ENCODE results near the gene NSDHL.
A peak's percentile ranks its signal among the peaks of the same experiment; 100 is the strongest.
"Not testable (repeated sequence)": the region's sequence is repeated elsewhere in the genome, so short reads cannot be mapped to it uniquely, and the experiment has no call there.

The NSDHL gene

GRCh38 chrX:152830312-152831305 is at the start of gene NSDHL, which contains the start of gene CETN2:
Gene NSDHL (plus strand): TSS chrX:152831063. CDS start chrX:152846325, 15,262 bp downstream.
Gene CETN2 (minus strand): TSS chrX:152830757. CDS start chrX:152830710, 47 bp downstream.
- peak; percentile 97 for DNase-seq (ENCODE audit: low spot score)

GRCh38 chrX:152787062-152787461 is 43.8 kb upstream of the NSDHL start:
- not testable (repeated sequence) for DNase-seq (ENCODE audit: low spot score)

GRCh38 chrX:152798945-152799344 is 31.9 kb upstream of the NSDHL start:
- no peak for DNase-seq (ENCODE audit: low spot score)

GRCh38 chrX:152806035-152806434 is 24.8 kb upstream of the NSDHL start:
- no peak for DNase-seq (ENCODE audit: low spot score)

GRCh38 chrX:152810403-152810802 is 20.5 kb upstream of the NSDHL start:
- DNase-seq (ENCODE audit: low spot score), result no peak

GRCh38 chrX:152813206-152813605 is 17.7 kb upstream of the NSDHL start:
- DNase-seq (ENCODE audit: low spot score), result no peak

- DNase-seq (ENCODE audit: low spot score), result no peak
Measured at GRCh38 chrX:152814048-152814447, 16.8 kb upstream of the NSDHL start.

GRCh38 chrX:152817078-152817764 is 13.6 kb upstream of the NSDHL start:
- DNase-seq (ENCODE audit: low spot score), result peak; percentile 52

- no peak for DNase-seq (ENCODE audit: low spot score)
Measured at GRCh38 chrX:152818356-152818755, 12.5 kb upstream of the NSDHL start.

- DNase-seq (ENCODE audit: low spot score), result no peak
Measured at GRCh38 chrX:152819266-152819665, 11.6 kb upstream of the NSDHL start.

- peak; percentile 26 for DNase-seq (ENCODE audit: low spot score)
Measured at GRCh38 chrX:152819732-152820131, 11.1 kb upstream of the NSDHL start.

- DNase-seq (ENCODE audit: low spot score), result peak; percentile 36
Measured at GRCh38 chrX:152821145-152821765, 9.6 kb upstream of the NSDHL start.

- peak; percentile 22 for DNase-seq (ENCODE audit: low spot score)
Measured at GRCh38 chrX:152822383-152823086, 8.3 kb upstream of the NSDHL start.

GRCh38 chrX:152823657-152824056 is 7.2 kb upstream of the NSDHL start:
- no peak for DNase-seq (ENCODE audit: low spot score)

GRCh38 chrX:152824841-152825374 is 6.0 kb upstream of the NSDHL start:
- no peak for DNase-seq (ENCODE audit: low spot score)

GRCh38 chrX:152831391-152831790 is 528 bp downstream of the NSDHL start:
- DNase-seq (ENCODE audit: low spot score), result no peak

GRCh38 chrX:152832520-152832919 is 1.7 kb downstream of the NSDHL start:
- no peak for DNase-seq (ENCODE audit: low spot score)

GRCh38 chrX:152833378-152833777 is 2.5 kb downstream of the NSDHL start:
- DNase-seq (ENCODE audit: low spot score), result no peak

- DNase-seq (ENCODE audit: low spot score), result not testable (repeated sequence)
Measured at GRCh38 chrX:152835470-152835869, 4.6 kb downstream of the NSDHL start.

- DNase-seq (ENCODE audit: low spot score), result no peak
Measured at GRCh38 chrX:152842772-152843338, 12.0 kb downstream of the NSDHL start.

- DNase-seq (ENCODE audit: low spot score), result no peak
Measured at GRCh38 chrX:152843852-152844251, 13.0 kb downstream of the NSDHL start.
